ENCODE data around the gene PARD6A.

Gene PARD6A, protein sequence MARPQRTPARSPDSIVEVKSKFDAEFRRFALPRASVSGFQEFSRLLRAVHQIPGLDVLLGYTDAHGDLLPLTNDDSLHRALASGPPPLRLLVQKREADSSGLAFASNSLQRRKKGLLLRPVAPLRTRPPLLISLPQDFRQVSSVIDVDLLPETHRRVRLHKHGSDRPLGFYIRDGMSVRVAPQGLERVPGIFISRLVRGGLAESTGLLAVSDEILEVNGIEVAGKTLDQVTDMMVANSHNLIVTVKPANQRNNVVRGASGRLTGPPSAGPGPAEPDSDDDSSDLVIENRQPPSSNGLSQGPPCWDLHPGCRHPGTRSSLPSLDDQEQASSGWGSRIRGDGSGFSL

GRCh38 chr16:67660564-67661028, at the start of gene PARD6A:
Gene PARD6A, plus strand, starts transcription at chr16:67660960. Its CDS starts 79 bp downstream, at chr16:67661039.
- peak within 1 kb of the TSS; percentile 88 for H3K4me3 ChIP-seq (ENCODE audit: low read depth, low read length)
- TF ChIP-seq, protein P1, sequence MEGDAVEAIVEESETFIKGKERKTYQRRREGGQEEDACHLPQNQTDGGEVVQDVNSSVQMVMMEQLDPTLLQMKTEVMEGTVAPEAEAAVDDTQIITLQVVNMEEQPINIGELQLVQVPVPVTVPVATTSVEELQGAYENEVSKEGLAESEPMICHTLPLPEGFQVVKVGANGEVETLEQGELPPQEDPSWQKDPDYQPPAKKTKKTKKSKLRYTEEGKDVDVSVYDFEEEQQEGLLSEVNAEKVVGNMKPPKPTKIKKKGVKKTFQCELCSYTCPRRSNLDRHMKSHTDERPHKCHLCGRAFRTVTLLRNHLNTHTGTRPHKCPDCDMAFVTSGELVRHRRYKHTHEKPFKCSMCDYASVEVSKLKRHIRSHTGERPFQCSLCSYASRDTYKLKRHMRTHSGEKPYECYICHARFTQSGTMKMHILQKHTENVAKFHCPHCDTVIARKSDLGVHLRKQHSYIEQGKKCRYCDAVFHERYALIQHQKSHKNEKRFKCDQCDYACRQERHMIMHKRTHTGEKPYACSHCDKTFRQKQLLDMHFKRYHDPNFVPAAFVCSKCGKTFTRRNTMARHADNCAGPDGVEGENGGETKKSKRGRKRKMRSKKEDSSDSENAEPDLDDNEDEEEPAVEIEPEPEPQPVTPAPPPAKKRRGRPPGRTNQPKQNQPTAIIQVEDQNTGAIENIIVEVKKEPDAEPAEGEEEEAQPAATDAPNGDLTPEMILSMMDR (IDR thresholded peaks at IDR 0.05; ENCODE audit: low read depth, low read length), result no peak

DNA sequence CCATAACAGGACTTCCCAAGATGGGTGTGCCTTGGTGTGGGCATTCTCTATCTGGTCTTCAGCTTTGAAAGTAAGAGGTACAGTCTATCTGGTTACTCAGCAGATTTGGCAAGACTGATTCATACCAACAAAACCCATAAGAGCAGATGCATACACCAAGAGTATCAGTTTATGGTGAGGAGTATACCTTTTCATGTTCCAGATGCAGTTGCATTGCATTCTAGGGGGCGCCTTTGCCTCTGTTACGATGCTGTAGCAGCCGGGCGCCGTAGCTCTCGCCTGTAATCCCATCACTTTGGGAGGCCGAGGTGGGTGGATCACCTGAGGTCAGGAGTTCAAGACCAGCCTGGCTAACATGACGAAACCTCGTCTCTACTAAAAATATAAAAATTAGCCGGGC, 47.0 kb upstream of the PARD6A start:
- TF ChIP-seq, protein P1 (IDR thresholded peaks at IDR 0.05; ENCODE audit: low read depth, low read length), result no peak
- no peak overlapping the region for H3K4me3 ChIP-seq (ENCODE audit: low read depth, low read length)

- TF ChIP-seq, protein P1 (IDR thresholded peaks at IDR 0.05; ENCODE audit: low read depth, low read length), result no peak
- no peak overlapping the region for H3K4me3 ChIP-seq (ENCODE audit: low read depth, low read length)
Measured at GRCh38 chr16:67628216-67628615, 32.5 kb upstream of the PARD6A start.

- no peak overlapping the region for H3K4me3 ChIP-seq (ENCODE audit: low read depth, low read length)
- TF ChIP-seq, protein P1 (IDR thresholded peaks at IDR 0.05; ENCODE audit: low read depth, low read length), result no peak
Measured at GRCh38 chr16:67632415-67633172, 28.2 kb upstream of the PARD6A start.

DNA sequence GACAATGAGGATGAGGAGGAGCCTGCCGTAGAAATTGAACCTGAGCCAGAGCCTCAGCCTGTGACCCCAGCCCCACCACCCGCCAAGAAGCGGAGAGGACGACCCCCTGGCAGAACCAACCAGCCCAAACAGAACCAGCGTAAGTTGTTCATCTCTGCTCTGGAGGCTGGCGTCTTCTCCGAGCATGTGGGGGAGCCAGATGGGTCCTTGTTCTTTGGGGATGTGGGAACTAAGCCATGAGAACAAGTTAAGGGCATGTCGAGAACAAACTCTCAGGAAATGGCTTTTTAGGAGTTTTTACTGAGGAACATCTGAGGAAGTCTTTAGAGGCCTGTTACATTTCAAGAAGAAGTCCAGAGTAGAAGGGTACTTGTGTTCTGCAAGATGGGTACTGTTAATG, 24.0 kb upstream of the PARD6A start:
- no peak overlapping the region for H3K4me3 ChIP-seq (ENCODE audit: low read depth, low read length)
- TF ChIP-seq, protein P1 (IDR thresholded peaks at IDR 0.05; ENCODE audit: low read depth, low read length), result no peak

- TF ChIP-seq, protein P1 (IDR thresholded peaks at IDR 0.05; ENCODE audit: low read depth, low read length), result no peak
- no peak overlapping the region for H3K4me3 ChIP-seq (ENCODE audit: low read depth, low read length)
Measured at GRCh38 chr16:67637625-67638024, 23.1 kb upstream of the PARD6A start.

Data from WI38 (cell line).